Gastrocnemius medialis (tissue), 4 donors: Measurements from ENCODE around the gene PLLP.

Source experiments
- POLR2A ChIP-seq, 2 donors: fragments of 450-650 bp; IDR thresholded peaks; one replicate each; pipeline ENCODE4 v1.6.1; 2017; ENCODE audit warnings: antibody characterized with exemption in 2 of 2, mild to moderate bottlenecking in 2 of 2, moderate library complexity in 2 of 2
- TF ChIP-seq, protein P1 (sequence below), 5 experiments: fragments of 450-650 bp in 3 of 5; fragments of 200-600 bp in 2 of 5; sonication (generic) in 2 of 5; IDR thresholded peaks in 4 of 5; conservative IDR thresholded peaks in 1 of 5; 1 replicate in 4 of 5; 2 replicates in 1 of 5; pipeline ENCODE4 v1.5.1; 2016 to 2019; ENCODE audit warnings: antibody characterized with exemption in 5 of 5, mild to moderate bottlenecking in 3 of 5, moderate library complexity in 3 of 5

- TF ChIP-seq, protein P1, sequence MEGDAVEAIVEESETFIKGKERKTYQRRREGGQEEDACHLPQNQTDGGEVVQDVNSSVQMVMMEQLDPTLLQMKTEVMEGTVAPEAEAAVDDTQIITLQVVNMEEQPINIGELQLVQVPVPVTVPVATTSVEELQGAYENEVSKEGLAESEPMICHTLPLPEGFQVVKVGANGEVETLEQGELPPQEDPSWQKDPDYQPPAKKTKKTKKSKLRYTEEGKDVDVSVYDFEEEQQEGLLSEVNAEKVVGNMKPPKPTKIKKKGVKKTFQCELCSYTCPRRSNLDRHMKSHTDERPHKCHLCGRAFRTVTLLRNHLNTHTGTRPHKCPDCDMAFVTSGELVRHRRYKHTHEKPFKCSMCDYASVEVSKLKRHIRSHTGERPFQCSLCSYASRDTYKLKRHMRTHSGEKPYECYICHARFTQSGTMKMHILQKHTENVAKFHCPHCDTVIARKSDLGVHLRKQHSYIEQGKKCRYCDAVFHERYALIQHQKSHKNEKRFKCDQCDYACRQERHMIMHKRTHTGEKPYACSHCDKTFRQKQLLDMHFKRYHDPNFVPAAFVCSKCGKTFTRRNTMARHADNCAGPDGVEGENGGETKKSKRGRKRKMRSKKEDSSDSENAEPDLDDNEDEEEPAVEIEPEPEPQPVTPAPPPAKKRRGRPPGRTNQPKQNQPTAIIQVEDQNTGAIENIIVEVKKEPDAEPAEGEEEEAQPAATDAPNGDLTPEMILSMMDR (IDR thresholded peaks at IDR 0.05 in 4 of 5, conservative IDR thresholded peaks at IDR 0.05 in 1 of 5): no peak
- no peak for TF ChIP-seq POLR2A (IDR thresholded peaks at IDR 0.05)
Observed at GRCh38 chr16:57306676-57307341, 22.3 kb upstream of the PLLP start.
